A673 (cell line): ENCODE measurements around the gene CTNNBL1. TPM values are rescaled to one million over a fixed set of nuclear protein-coding genes. Genes with fewer than 3 reads are reported as not detected.

Experiments used
- BruUV-seq: library from RNA; stranded (reverse); fragments of 400-500 nt; replicated peaks from 2 replicates; lab custom pipeline; 2021; lab: Mats Ljungman, UMichigan
- CTCF ChIA-PET: fragments of 300-600 bp; sonication (Branson Sonifier 250); formaldehyde crosslinking; loops from one replicate; lab custom pipeline; 2022; ENCODE audit warnings: antibody characterized with exemption; lab: Charles Lee
- POLR2A ChIA-PET: fragments of 300-600 bp; sonication (Branson Sonifier 250); formaldehyde crosslinking; loops from one replicate; lab custom pipeline; 2022; ENCODE audit warnings: antibody characterized with exemption; ENCODE audit not compliant: low non-redundant PET; lab: Charles Lee
- DNase-seq: peaks from one replicate; pipeline ENCODE4 v3.0.0-alpha.2; 2015; ENCODE audit warnings: low spot score
- H3K27ac ChIP-seq: fragments of 200-600 bp; sonication (generic); 2 replicates; pipeline ENCODE4 v1.5.1; 2016; ENCODE audit warnings: mixed run types, low read depth, mild to moderate bottlenecking, mixed read lengths, antibody characterized with exemption, low read length; ENCODE audit not compliant: poor library complexity, severe bottlenecking
- H3K27me3 ChIP-seq: fragments of 200-600 bp; sonication (generic); replicated peaks from 2 replicates; pipeline ENCODE4 v1.6.1; 2017; ENCODE audit warnings: mixed run types, low read depth, mild to moderate bottlenecking, mixed read lengths, antibody characterized with exemption, low read length; ENCODE audit not compliant: insufficient read depth, poor library complexity
- H3K36me3 ChIP-seq: fragments of 200-600 bp; sonication (generic); 2 replicates; pipeline ENCODE4 v1.6.1; 2016; ENCODE audit warnings: mixed run types, mild to moderate bottlenecking, mixed read lengths, antibody characterized with exemption, low read length; ENCODE audit not compliant: insufficient read depth, poor library complexity, severe bottlenecking
- H3K4me1 ChIP-seq: fragments of 200-600 bp; sonication (generic); 2 replicates; pipeline ENCODE4 v1.6.1; 2017; ENCODE audit warnings: mixed run types, mild to moderate bottlenecking, mixed read lengths, antibody characterized with exemption, low read length; ENCODE audit not compliant: insufficient read depth, poor library complexity, severe bottlenecking
- H3K4me3 ChIP-seq: fragments of 200-600 bp; sonication (generic); 2 replicates; pipeline ENCODE4 v1.5.1; 2016; ENCODE audit warnings: low read depth, mixed run types, mild to moderate bottlenecking, mixed read lengths, low read length; ENCODE audit not compliant: poor library complexity, severe bottlenecking
- H3K9me3 ChIP-seq: fragments of 200-600 bp; sonication (generic); 2 replicates; pipeline ENCODE4 v1.6.1; 2016; ENCODE audit warnings: mixed run types, low read depth, mild to moderate bottlenecking, mixed read lengths, antibody characterized with exemption, low read length; ENCODE audit not compliant: poor library complexity, severe bottlenecking
- CTCF ChIP-seq: fragments of 300-800, 200-600 bp; sonication (generic); conservative IDR thresholded peaks from 2 replicates; pipeline ENCODE4 v1.5.1; 2017; ENCODE audit warnings: low read depth, mild to moderate bottlenecking, antibody characterized with exemption, low read length, moderate library complexity, mixed read lengths
- EZH2 ChIP-seq: fragments of 200-600 bp; sonication (generic); IDR thresholded peaks from 2 replicates; pipeline ENCODE4 v1.6.1; 2017; ENCODE audit warnings: borderline replicate concordance, low read depth, mild to moderate bottlenecking, mixed read lengths, antibody characterized with exemption, low read length; ENCODE audit not compliant: poor library complexity, severe bottlenecking
- intact Hi-C: fragments of 100-400 bp; cut with micrococcal nuclease; formaldehyde crosslinking; loops from one replicate; pipeline ENCODE4 v1.10.0; 2022; ENCODE audit not compliant: unreplicated experiment
- total RNA-seq: library from RNA; stranded (reverse); gene quantifications from 2 replicates; pipeline ENCODE4 v1.2.3, GENCODE V29; 2021

The CTNNBL1 gene
- total RNA-seq, 1 experiment from 2014 or later: 88.5 TPM

- ChIA-PET POLR2A (no interaction called here), CTCF (no interaction called here)
- H3K4me3 ChIP-seq: no peak overlapping the region
- H3K27ac ChIP-seq: no peak overlapping the region
- no peak for TF ChIP-seq CTCF
- TF ChIP-seq EZH2: no peak
- no peaks in the 10 kb centered on the region for H3K36me3 ChIP-seq
- DNase-seq: no peak
- H3K4me1 ChIP-seq: no peaks in the 10 kb centered on the region
- no TSS peak for BruUV-seq
- H3K27me3 ChIP-seq: no peaks in the 10 kb centered on the region
- H3K9me3 ChIP-seq: no peaks in the 10 kb centered on the region
- intact Hi-C loops: no loop called here
Measured at GRCh38 chr20:37790900-37791299, 97.1 kb downstream of the CTNNBL1 start.

DNA sequence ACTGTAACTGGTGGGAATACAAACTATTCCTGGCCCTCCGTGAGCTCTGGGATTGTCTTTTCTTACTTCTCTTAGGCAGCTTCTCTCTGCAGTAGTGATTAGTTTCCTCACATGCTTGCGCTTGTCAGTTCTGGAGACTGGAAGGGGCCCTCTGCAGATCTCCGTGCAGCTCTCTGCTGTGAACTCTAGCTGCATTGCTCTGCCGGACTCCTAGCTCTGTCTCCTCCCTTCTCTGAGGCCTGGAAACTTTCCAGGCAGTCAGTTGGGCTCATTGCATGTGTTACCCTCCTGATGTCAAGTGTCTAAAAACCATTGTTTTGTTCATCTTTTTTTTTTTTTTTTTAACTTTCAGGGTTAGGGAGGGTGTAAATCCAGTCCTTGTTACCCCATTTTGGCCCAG, 102.3 kb downstream of the CTNNBL1 start:
- ChIA-PET POLR2A (interaction anchor here (0.6 kb wide), 1 partner anchor 380 kb away, joined by 4 read pairs; no protein-coding TSS in a partner anchor), CTCF (no interaction called here)
- no peaks in the 10 kb centered on the region for H3K9me3 ChIP-seq
- BruUV-seq: no TSS peak
- H3K27ac ChIP-seq: no peak overlapping the region
- DNase-seq: no peak
- intact Hi-C loops: no loop called here
- H3K4me1 ChIP-seq: no peaks in the 10 kb centered on the region
- no peak overlapping the region for H3K4me3 ChIP-seq
- TF ChIP-seq CTCF: no peak
- TF ChIP-seq EZH2: no peak
- H3K36me3 ChIP-seq: no peaks in the 10 kb centered on the region
- H3K27me3 ChIP-seq: no peaks in the 10 kb centered on the region

- no peak for TF ChIP-seq EZH2
- TF ChIP-seq CTCF: no peak
- H3K9me3 ChIP-seq: no peaks in the 10 kb centered on the region
- no peaks in the 10 kb centered on the region for H3K27me3 ChIP-seq
- POLR2A ChIA-PET: no interaction called here
- no peak overlapping the region for H3K27ac ChIP-seq
- intact Hi-C loops: no loop called here
- BruUV-seq: no TSS peak
- CTCF ChIA-PET: no interaction called here
- H3K4me1 ChIP-seq: no peaks in the 10 kb centered on the region
- H3K36me3 ChIP-seq: no peaks in the 10 kb centered on the region
- DNase-seq: no peak
- H3K4me3 ChIP-seq: no peak overlapping the region
Measured at GRCh38 chr20:37796733-37797132, 102.9 kb downstream of the CTNNBL1 start.
